ENCODE results near the gene PRELP. TPM values are rescaled to one million over a fixed set of nuclear protein-coding genes. Genes with fewer than 3 reads are reported as not detected.

Gene PRELP
- total RNA-seq, 1 experiment from 2014 or later, result 0.07 TPM

- no peak for DNase-seq
- H3K23me2 ChIP-seq (ENCODE audit: insufficient read length, low read depth, low read length, poor library complexity, severe bottlenecking), result no peaks in the 10 kb centered on the region
- no peak overlapping the region for H4K91ac ChIP-seq (ENCODE audit: insufficient read length, low read depth, low read length)
- no peak overlapping the region for H4K8ac ChIP-seq (replicated peaks; ENCODE audit: insufficient read length, low read depth, low read length)
- H3K4me2 ChIP-seq (ENCODE audit: insufficient read depth, insufficient read length, low read length), result no peak overlapping the region
- H3K4me1 ChIP-seq (ENCODE audit: insufficient read depth, low read length), result peaks cover 6% of the 10 kb centered on the region; the same call in 1 of the 2 replicates
- no peak overlapping the region for H3T11ph ChIP-seq (ENCODE audit: low read length)
- no peak overlapping the region; a peak in 1 of 7 replicates for H3K27ac Mint-ChIP-seq
- no peak overlapping the region for H2BK15ac ChIP-seq (ENCODE audit: low read depth, low read length)
- H3K18ac ChIP-seq (ENCODE audit: insufficient read length, low read depth, low read length), result no peak overlapping the region
- no peak overlapping the region for H3K14ac ChIP-seq (ENCODE audit: insufficient read depth, low read length)
- no peak overlapping the region for H3K56ac ChIP-seq (ENCODE audit: insufficient read length, low read depth, low read length)
- no peaks in the 10 kb centered on the region; the same call in none of the 2 replicates for H3K27me3 Mint-ChIP-seq (ENCODE audit: low read depth)
- H3K36me3 Mint-ChIP-seq (ENCODE audit: insufficient read depth in 1 of 3, low read depth in 3 of 3), result no peaks in the 10 kb centered on the region
- H2BK12ac ChIP-seq (ENCODE audit: insufficient read length, low read depth, low read length), result no peak overlapping the region
- no CpG with 5 or more reads among the region's 6 CpGs for WGBS (ENCODE audit: extremely low coverage, insufficient read length, low lambda C conversion rate)
- no peak overlapping the region for H2BK5ac ChIP-seq (ENCODE audit: insufficient read length, low read length)
- H2AK5ac ChIP-seq (ENCODE audit: insufficient read length, low read length), result no peak overlapping the region
- no peaks in the 10 kb centered on the region for H3K27me3 ChIP-seq (ENCODE audit: insufficient read depth, low read length)
- H3K9me3 Mint-ChIP-seq, result no peaks in the 10 kb centered on the region
- TF ChIP-seq, protein P1, sequence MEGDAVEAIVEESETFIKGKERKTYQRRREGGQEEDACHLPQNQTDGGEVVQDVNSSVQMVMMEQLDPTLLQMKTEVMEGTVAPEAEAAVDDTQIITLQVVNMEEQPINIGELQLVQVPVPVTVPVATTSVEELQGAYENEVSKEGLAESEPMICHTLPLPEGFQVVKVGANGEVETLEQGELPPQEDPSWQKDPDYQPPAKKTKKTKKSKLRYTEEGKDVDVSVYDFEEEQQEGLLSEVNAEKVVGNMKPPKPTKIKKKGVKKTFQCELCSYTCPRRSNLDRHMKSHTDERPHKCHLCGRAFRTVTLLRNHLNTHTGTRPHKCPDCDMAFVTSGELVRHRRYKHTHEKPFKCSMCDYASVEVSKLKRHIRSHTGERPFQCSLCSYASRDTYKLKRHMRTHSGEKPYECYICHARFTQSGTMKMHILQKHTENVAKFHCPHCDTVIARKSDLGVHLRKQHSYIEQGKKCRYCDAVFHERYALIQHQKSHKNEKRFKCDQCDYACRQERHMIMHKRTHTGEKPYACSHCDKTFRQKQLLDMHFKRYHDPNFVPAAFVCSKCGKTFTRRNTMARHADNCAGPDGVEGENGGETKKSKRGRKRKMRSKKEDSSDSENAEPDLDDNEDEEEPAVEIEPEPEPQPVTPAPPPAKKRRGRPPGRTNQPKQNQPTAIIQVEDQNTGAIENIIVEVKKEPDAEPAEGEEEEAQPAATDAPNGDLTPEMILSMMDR (conservative IDR thresholded peaks at IDR 0.05), result no peak
- no peak overlapping the region for H2BK120ac ChIP-seq (ENCODE audit: low read depth, low read length, poor library complexity, severe bottlenecking)
- H3K79me2 ChIP-seq (ENCODE audit: insufficient read depth, low read length), result no peaks in the 10 kb centered on the region
- H3K4me3 Mint-ChIP-seq, result no peak overlapping the region
- no peak overlapping the region for H2AFZ ChIP-seq (ENCODE audit: low read length)
- H3K9me3 ChIP-seq (ENCODE audit: control insufficient read depth, low read depth, low read length), result no peaks in the 10 kb centered on the region
- H3K9ac ChIP-seq (ENCODE audit: extremely low read depth, insufficient read length, low read length), result no peak overlapping the region
- no peaks in the 10 kb centered on the region for H4K20me1 ChIP-seq (ENCODE audit: control insufficient read depth, insufficient read depth, insufficient read length)
- H3K4me1 Mint-ChIP-seq, result peaks cover 21 to 29% of the 10 kb centered on the region in 2 experiments
- H3K4ac ChIP-seq (ENCODE audit: low read depth, low read length), result no peak overlapping the region
- no peak overlapping the region for H3K23ac ChIP-seq (ENCODE audit: insufficient read length, low read depth, low read length)
- H2BK20ac ChIP-seq (ENCODE audit: low read depth, low read length, poor library complexity, severe bottlenecking), result no peak overlapping the region
- no peaks in the 10 kb centered on the region for H3K79me1 ChIP-seq (ENCODE audit: insufficient read depth, low read depth, low read length, poor library complexity, severe bottlenecking)
- no peak overlapping the region for H4K5ac ChIP-seq (ENCODE audit: insufficient read length, low read depth, low read length)
- H3K27ac ChIP-seq (ENCODE audit: insufficient read length, low read depth, low read length), result no peak overlapping the region
These were observed 53.6 kb downstream of the PRELP start for GRCh38 chr1:203528976-203529835.

Data from H9 (cell line).